HG02938 (cell line): Measurements from ENCODE around the gene SLC35B3.
A peak's percentile ranks its signal among the peaks of the same experiment; 100 is the strongest.
"Not testable (repeated sequence)": the region's sequence is repeated elsewhere in the genome, so short reads cannot be mapped to it uniquely, and the experiment has no call there.

Experiments used
- ATAC-seq: cut with Tn5 transposase; IDR thresholded peaks from one replicate; pipeline ENCODE4 v1.9.1; 2021; ENCODE audit warnings: mild to moderate bottlenecking, moderate library complexity; ENCODE audit not compliant: unreplicated experiment

SLC35B3 gene

GRCh38 chr6:8435093-8435844 is at the start of gene SLC35B3:
Gene SLC35B3 (minus strand): TSS chr6:8435545.
- ATAC-seq = peak; percentile 92

GRCh38 chr6:8483650-8484049 is 48.3 kb upstream of the SLC35B3 start:
- no peak for ATAC-seq

- no peak for ATAC-seq
Observed at GRCh38 chr6:8481727-8482126, 46.4 kb upstream of the SLC35B3 start.

- no peak for ATAC-seq
Observed at GRCh38 chr6:8478418-8478817, 43.1 kb upstream of the SLC35B3 start.

- ATAC-seq = no peak
Observed at GRCh38 chr6:8476656-8477055, 41.3 kb upstream of the SLC35B3 start.

GRCh38 chr6:8468552-8469356 is 33.4 kb upstream of the SLC35B3 start:
- no peak for ATAC-seq

GRCh38 chr6:8462694-8463093 is 27.3 kb upstream of the SLC35B3 start:
- no peak for ATAC-seq

- no peak for ATAC-seq
Observed at GRCh38 chr6:8462169-8462568, 26.8 kb upstream of the SLC35B3 start.

GRCh38 chr6:8446391-8446790 is 11.0 kb upstream of the SLC35B3 start:
- no peak for ATAC-seq

GRCh38 chr6:8445930-8446329 is 10.6 kb upstream of the SLC35B3 start:
- not testable (repeated sequence) for ATAC-seq

- no peak for ATAC-seq
Observed at GRCh38 chr6:8442150-8442549, 6.8 kb upstream of the SLC35B3 start.

GRCh38 chr6:8441452-8441851 is 6.1 kb upstream of the SLC35B3 start:
- no peak for ATAC-seq

GRCh38 chr6:8439601-8440268 is 4.4 kb upstream of the SLC35B3 start:
- no peak for ATAC-seq

GRCh38 chr6:8437813-8438212 is 2.5 kb upstream of the SLC35B3 start:
- no peak for ATAC-seq

- ATAC-seq = no peak
Observed at GRCh38 chr6:8436966-8437365, 1.6 kb upstream of the SLC35B3 start.

- no peak for ATAC-seq
Observed at GRCh38 chr6:8435845-8436168, 462 bp upstream of the SLC35B3 start.

GRCh38 chr6:8434727-8435092 is 635 bp downstream of the SLC35B3 start:
- peak; percentile 31 for ATAC-seq

GRCh38 chr6:8432614-8433013 is 2.7 kb downstream of the SLC35B3 start:
- no peak for ATAC-seq

GRCh38 chr6:8429821-8430220 is 5.5 kb downstream of the SLC35B3 start:
- no peak for ATAC-seq

GRCh38 chr6:8426544-8426943 is 8.8 kb downstream of the SLC35B3 start:
- ATAC-seq = not testable (repeated sequence)

GRCh38 chr6:8420031-8420588 is 15.2 kb downstream of the SLC35B3 start:
- no peak for ATAC-seq

- no peak for ATAC-seq
Observed at GRCh38 chr6:8415913-8416312, 19.4 kb downstream of the SLC35B3 start.
